A673 (cell line): Measurements from ENCODE around the gene MYEOV. TPM values are rescaled to one million over a fixed set of nuclear protein-coding genes. Genes with fewer than 3 reads are reported as not detected.

Experiments
- BruUV-seq: library from RNA; stranded (reverse); fragments of 400-500 nt; replicated peaks from 2 replicates; lab custom pipeline; 2021; lab: Mats Ljungman, UMichigan
- CTCF ChIA-PET: fragments of 300-600 bp; sonication (Branson Sonifier 250); formaldehyde crosslinking; loops from one replicate; lab custom pipeline; 2022; ENCODE audit warnings: antibody characterized with exemption; lab: Charles Lee
- POLR2A ChIA-PET: fragments of 300-600 bp; sonication (Branson Sonifier 250); formaldehyde crosslinking; loops from one replicate; lab custom pipeline; 2022; ENCODE audit warnings: antibody characterized with exemption; ENCODE audit not compliant: low non-redundant PET; lab: Charles Lee
- DNase-seq: peaks from one replicate; pipeline ENCODE4 v3.0.0-alpha.2; 2015; ENCODE audit warnings: low spot score
- H3K27ac ChIP-seq: fragments of 200-600 bp; sonication (generic); 2 replicates; pipeline ENCODE4 v1.5.1; 2016; ENCODE audit warnings: mixed run types, low read depth, mild to moderate bottlenecking, mixed read lengths, antibody characterized with exemption, low read length; ENCODE audit not compliant: poor library complexity, severe bottlenecking
- H3K27me3 ChIP-seq: fragments of 200-600 bp; sonication (generic); replicated peaks from 2 replicates; pipeline ENCODE4 v1.6.1; 2017; ENCODE audit warnings: mixed run types, low read depth, mild to moderate bottlenecking, mixed read lengths, antibody characterized with exemption, low read length; ENCODE audit not compliant: insufficient read depth, poor library complexity
- H3K36me3 ChIP-seq: fragments of 200-600 bp; sonication (generic); 2 replicates; pipeline ENCODE4 v1.6.1; 2016; ENCODE audit warnings: mixed run types, mild to moderate bottlenecking, mixed read lengths, antibody characterized with exemption, low read length; ENCODE audit not compliant: insufficient read depth, poor library complexity, severe bottlenecking
- H3K4me1 ChIP-seq: fragments of 200-600 bp; sonication (generic); 2 replicates; pipeline ENCODE4 v1.6.1; 2017; ENCODE audit warnings: mixed run types, mild to moderate bottlenecking, mixed read lengths, antibody characterized with exemption, low read length; ENCODE audit not compliant: insufficient read depth, poor library complexity, severe bottlenecking
- H3K4me3 ChIP-seq: fragments of 200-600 bp; sonication (generic); 2 replicates; pipeline ENCODE4 v1.5.1; 2016; ENCODE audit warnings: low read depth, mixed run types, mild to moderate bottlenecking, mixed read lengths, low read length; ENCODE audit not compliant: poor library complexity, severe bottlenecking
- H3K9me3 ChIP-seq: fragments of 200-600 bp; sonication (generic); 2 replicates; pipeline ENCODE4 v1.6.1; 2016; ENCODE audit warnings: mixed run types, low read depth, mild to moderate bottlenecking, mixed read lengths, antibody characterized with exemption, low read length; ENCODE audit not compliant: poor library complexity, severe bottlenecking
- EZH2 ChIP-seq: fragments of 200-600 bp; sonication (generic); IDR thresholded peaks from 2 replicates; pipeline ENCODE4 v1.6.1; 2017; ENCODE audit warnings: borderline replicate concordance, low read depth, mild to moderate bottlenecking, mixed read lengths, antibody characterized with exemption, low read length; ENCODE audit not compliant: poor library complexity, severe bottlenecking
- intact Hi-C: fragments of 100-400 bp; cut with micrococcal nuclease; formaldehyde crosslinking; loops from one replicate; pipeline ENCODE4 v1.10.0; 2022; ENCODE audit not compliant: unreplicated experiment
- total RNA-seq: library from RNA; stranded (reverse); gene quantifications from 2 replicates; pipeline ENCODE4 v1.2.3, GENCODE V29; 2021
- TF ChIP-seq, protein P1 (sequence below): fragments of 300-800, 200-600 bp; sonication (generic); conservative IDR thresholded peaks from 2 replicates; pipeline ENCODE4 v1.5.1; 2017; ENCODE audit warnings: low read depth, mild to moderate bottlenecking, antibody characterized with exemption, low read length, moderate library complexity, mixed read lengths

MYEOV gene
- total RNA-seq, 1 experiment from 2014 or later = 174 TPM

DNA sequence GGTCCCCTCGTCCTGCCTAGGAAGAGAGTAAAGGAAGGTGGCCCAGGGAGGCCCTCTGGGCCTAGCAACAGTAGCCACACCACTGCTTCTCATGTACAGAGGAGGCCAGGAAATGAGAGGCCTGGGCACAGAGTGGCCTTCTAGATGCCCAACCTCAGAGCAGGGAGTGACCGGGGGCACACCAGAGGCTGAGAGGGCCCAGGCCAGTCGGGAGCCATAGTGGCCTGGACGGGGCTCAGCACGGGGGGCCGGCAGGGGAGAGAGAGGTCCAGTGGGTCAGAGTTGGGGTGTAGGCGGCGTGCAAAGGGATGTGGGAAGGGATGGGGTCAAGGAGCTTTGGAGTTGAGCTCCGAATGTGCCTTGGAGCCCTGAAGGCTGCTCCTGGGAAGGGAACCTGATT is 25.0 kb upstream of the MYEOV start:
- H3K4me3 ChIP-seq = no peak overlapping the region
- no TSS peak for BruUV-seq
- H3K9me3 ChIP-seq = no peaks in the 10 kb centered on the region
- ChIA-PET POLR2A (no interaction called here), CTCF (no interaction called here)
- no peaks in the 10 kb centered on the region for H3K4me1 ChIP-seq
- no peaks in the 10 kb centered on the region for H3K27me3 ChIP-seq
- intact Hi-C loops = no loop called here
- TF ChIP-seq, protein P1, sequence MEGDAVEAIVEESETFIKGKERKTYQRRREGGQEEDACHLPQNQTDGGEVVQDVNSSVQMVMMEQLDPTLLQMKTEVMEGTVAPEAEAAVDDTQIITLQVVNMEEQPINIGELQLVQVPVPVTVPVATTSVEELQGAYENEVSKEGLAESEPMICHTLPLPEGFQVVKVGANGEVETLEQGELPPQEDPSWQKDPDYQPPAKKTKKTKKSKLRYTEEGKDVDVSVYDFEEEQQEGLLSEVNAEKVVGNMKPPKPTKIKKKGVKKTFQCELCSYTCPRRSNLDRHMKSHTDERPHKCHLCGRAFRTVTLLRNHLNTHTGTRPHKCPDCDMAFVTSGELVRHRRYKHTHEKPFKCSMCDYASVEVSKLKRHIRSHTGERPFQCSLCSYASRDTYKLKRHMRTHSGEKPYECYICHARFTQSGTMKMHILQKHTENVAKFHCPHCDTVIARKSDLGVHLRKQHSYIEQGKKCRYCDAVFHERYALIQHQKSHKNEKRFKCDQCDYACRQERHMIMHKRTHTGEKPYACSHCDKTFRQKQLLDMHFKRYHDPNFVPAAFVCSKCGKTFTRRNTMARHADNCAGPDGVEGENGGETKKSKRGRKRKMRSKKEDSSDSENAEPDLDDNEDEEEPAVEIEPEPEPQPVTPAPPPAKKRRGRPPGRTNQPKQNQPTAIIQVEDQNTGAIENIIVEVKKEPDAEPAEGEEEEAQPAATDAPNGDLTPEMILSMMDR = no peak
- no peak for TF ChIP-seq EZH2
- no peaks in the 10 kb centered on the region for H3K36me3 ChIP-seq
- no peak overlapping the region for H3K27ac ChIP-seq
- no peak for DNase-seq

DNA sequence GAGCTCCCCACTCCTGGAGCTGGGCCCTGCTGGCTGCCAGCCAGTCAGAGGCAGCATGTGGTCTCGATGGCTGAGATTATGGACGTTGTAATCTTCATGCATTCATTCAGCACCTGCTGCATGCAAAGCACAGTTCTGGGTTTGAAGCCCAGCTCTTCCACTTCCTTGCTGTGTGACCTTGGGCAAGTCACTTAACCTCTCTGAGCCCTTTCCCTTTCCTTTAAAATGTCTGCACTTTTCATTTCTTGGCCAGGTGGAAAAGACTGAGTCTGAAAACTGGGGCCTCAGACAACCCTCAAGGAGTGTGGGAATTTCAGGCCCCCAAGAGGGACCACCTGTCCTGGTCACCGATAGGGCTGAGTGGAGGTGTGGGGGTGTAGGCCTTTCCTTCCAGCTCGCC is 24.6 kb upstream of the MYEOV start:
- no peaks in the 10 kb centered on the region for H3K4me1 ChIP-seq
- H3K36me3 ChIP-seq = no peaks in the 10 kb centered on the region
- TF ChIP-seq EZH2 = no peak
- TF ChIP-seq, protein P1 = no peak
- intact Hi-C loops = no loop called here
- H3K27me3 ChIP-seq = no peaks in the 10 kb centered on the region
- BruUV-seq = no TSS peak
- ChIA-PET POLR2A (no interaction called here), CTCF (no interaction called here)
- H3K4me3 ChIP-seq = no peak overlapping the region
- no peak overlapping the region for H3K27ac ChIP-seq
- no peaks in the 10 kb centered on the region for H3K9me3 ChIP-seq
- no peak for DNase-seq

GRCh38 chr11:69269926-69270697 is 23.8 kb upstream of the MYEOV start:
- CTCF ChIA-PET = no interaction called here
- Histone ChIP-seq H3K27ac (no peak overlapping the region), H3K4me3 (no peak overlapping the region), H3K36me3 (no peaks in the 10 kb centered on the region), H3K27me3 (no peaks in the 10 kb centered on the region), H3K9me3 (no peaks in the 10 kb centered on the region), H3K4me1 (no peaks in the 10 kb centered on the region)
- no peak for TF ChIP-seq EZH2
- TF ChIP-seq, protein P1 = no peak
- DNase-seq = no peak
- POLR2A ChIA-PET = no interaction called here
- intact Hi-C loops = no loop called here
- BruUV-seq = no TSS peak
